Fibroblast of pulmonary artery (primary cell): ENCODE measurements around the gene NPY2R.

Experiments
- DNase-seq: peaks from one replicate; pipeline ENCODE4 v3.0.0-alpha.2; 2010; ENCODE audit warnings: low read depth
- H3K4me3 ChIP-seq: replicated peaks from 2 replicates; pipeline ENCODE4 v1.5.1; 2011; ENCODE audit warnings: low read depth, mild to moderate bottlenecking, control low read depth, low read length, moderate library complexity
- CTCF ChIP-seq: IDR thresholded peaks from 2 replicates; pipeline ENCODE4 v1.5.1; 2011; ENCODE audit warnings: mild to moderate bottlenecking, control low read depth, low read length, inconsistent platforms; ENCODE audit errors: missing control alignments

The NPY2R gene

GRCh38 chr4:155208258-155209054, at the start of gene NPY2R:
TSS of gene NPY2R (plus strand) at chr4:155208636. CDS start at chr4:155213940, 5,304 bp downstream.
- TF ChIP-seq CTCF, result no peak
- no peak for DNase-seq
- H3K4me3 ChIP-seq, result peak within 1 kb of the TSS; percentile 6

GRCh38 chr4:155161357-155161756, 47.1 kb upstream of the NPY2R start:
- TF ChIP-seq CTCF, result no peak
- no peak for DNase-seq
- no peak overlapping the region for H3K4me3 ChIP-seq

- no peak for TF ChIP-seq CTCF
- DNase-seq, result no peak
- H3K4me3 ChIP-seq, result no peak overlapping the region
These were observed 43.7 kb upstream of the NPY2R start for GRCh38 chr4:155164718-155165117.

- DNase-seq, result no peak
- no peak for TF ChIP-seq CTCF
- H3K4me3 ChIP-seq, result no peak overlapping the region
These were observed 37.9 kb upstream of the NPY2R start for GRCh38 chr4:155170569-155170968.

GRCh38 chr4:155173371-155173770, 35.1 kb upstream of the NPY2R start:
- TF ChIP-seq CTCF, result no peak
- DNase-seq, result peak; percentile 75
- no peak overlapping the region for H3K4me3 ChIP-seq

- DNase-seq, result no peak
These were observed 33.8 kb upstream of the NPY2R start for GRCh38 chr4:155174668-155175067.

More at GRCh38 chr4:155174668-155175067, 33.8 kb upstream of the NPY2R start:
- TF ChIP-seq CTCF, result no peak
- no peak overlapping the region for H3K4me3 ChIP-seq
